Ovary (tissue), 3 donors: ENCODE data around the gene PNPLA4.

Experiments
- EP300 ChIP-seq: sonication (generic); formaldehyde crosslinking; IDR thresholded peaks from one replicate; pipeline ENCODE4 v1.6.1; 2017; ENCODE audit warnings: antibody characterized with exemption
- POLR2A ChIP-seq: fragments of 450-650 bp; IDR thresholded peaks from one replicate; pipeline ENCODE4 v1.6.1; 2017; ENCODE audit warnings: antibody characterized with exemption, mild to moderate bottlenecking, moderate library complexity
- TF ChIP-seq, protein P1 (sequence below), 3 donors: fragments of 450-650 bp in 2 of 3; fragments of 200-600 bp in 1 of 3; IDR thresholded peaks; one replicate each; pipeline versions ENCODE4 v1.5.1 to v1.8.0; 2016 to 2022; ENCODE audit warnings: antibody characterized with exemption in 3 of 3, mild to moderate bottlenecking in 1 of 3
- donor health status: DM: no; HTN: no; CAD: no.

DNA sequence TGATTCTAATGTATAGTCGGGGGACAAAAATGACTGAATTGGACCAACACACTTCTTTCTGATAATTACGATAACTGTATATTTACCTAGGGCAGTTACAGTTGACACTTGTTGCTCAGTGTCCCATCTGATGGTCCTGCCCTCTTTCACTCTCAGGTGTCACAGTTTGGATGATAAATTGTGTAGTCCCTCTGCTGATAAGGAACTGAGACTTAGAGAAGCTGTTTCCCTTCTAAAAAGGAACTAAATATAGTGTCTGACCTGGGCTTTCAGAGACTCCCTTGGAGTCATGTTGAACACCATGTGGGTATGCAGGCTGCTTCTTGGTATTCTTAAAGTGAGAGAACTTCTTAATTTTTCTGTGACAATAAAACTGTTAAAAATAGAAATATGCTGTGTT lies 23.7 kb upstream of the PNPLA4 start:
- TF ChIP-seq, protein P1, sequence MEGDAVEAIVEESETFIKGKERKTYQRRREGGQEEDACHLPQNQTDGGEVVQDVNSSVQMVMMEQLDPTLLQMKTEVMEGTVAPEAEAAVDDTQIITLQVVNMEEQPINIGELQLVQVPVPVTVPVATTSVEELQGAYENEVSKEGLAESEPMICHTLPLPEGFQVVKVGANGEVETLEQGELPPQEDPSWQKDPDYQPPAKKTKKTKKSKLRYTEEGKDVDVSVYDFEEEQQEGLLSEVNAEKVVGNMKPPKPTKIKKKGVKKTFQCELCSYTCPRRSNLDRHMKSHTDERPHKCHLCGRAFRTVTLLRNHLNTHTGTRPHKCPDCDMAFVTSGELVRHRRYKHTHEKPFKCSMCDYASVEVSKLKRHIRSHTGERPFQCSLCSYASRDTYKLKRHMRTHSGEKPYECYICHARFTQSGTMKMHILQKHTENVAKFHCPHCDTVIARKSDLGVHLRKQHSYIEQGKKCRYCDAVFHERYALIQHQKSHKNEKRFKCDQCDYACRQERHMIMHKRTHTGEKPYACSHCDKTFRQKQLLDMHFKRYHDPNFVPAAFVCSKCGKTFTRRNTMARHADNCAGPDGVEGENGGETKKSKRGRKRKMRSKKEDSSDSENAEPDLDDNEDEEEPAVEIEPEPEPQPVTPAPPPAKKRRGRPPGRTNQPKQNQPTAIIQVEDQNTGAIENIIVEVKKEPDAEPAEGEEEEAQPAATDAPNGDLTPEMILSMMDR (IDR thresholded peaks at IDR 0.05) = no peak
- no peak for TF ChIP-seq POLR2A
- no peak for TF ChIP-seq EP300
